HL-60 (cell line): ENCODE results near the gene MYADML2.
A peak's percentile ranks its signal among the peaks of the same experiment; 100 is the strongest.

ENCODE experiments used
- DNase-seq, 2 experiments: peaks; one replicate each; pipeline ENCODE4 v3.0.0-alpha.2; 2010 to 2020; ENCODE audit warnings: low read depth in 1 of 2, low spot score in 1 of 2
- H3K27ac ChIP-seq: fragments of 250-450 bp; sonication (Bioruptor Pico); replicated peaks from 2 replicates; pipeline ENCODE4 v1.5.1; 2020; ENCODE audit warnings: mild to moderate bottlenecking, moderate library complexity
- H3K27me3 ChIP-seq: fragments of 250-450 bp; sonication (Bioruptor Pico); 2 replicates; pipeline ENCODE4 v1.5.1; 2021; ENCODE audit warnings: mild to moderate bottlenecking, moderate library complexity; ENCODE audit not compliant: insufficient read depth, poor library complexity, severe bottlenecking
- H3K4me3 ChIP-seq: replicated peaks from 2 replicates; pipeline ENCODE4 v1.5.1; 2011; ENCODE audit warnings: mild to moderate bottlenecking, control low read depth, low read length; ENCODE audit not compliant: insufficient read depth
- GABPA ChIP-seq: IDR thresholded peaks from 2 replicates; pipeline ENCODE4 v1.6.1; 2012; ENCODE audit warnings: low read depth
- POLR2AphosphoS5 ChIP-seq: IDR thresholded peaks from 2 replicates; pipeline ENCODE4 v1.6.1; 2012; ENCODE audit warnings: low read depth
- SPI1 ChIP-seq: IDR thresholded peaks from 2 replicates; pipeline ENCODE4 v1.6.1; 2012; ENCODE audit warnings: low read depth, mild to moderate bottlenecking, borderline replicate concordance
- TF ChIP-seq, protein P1 (sequence below): IDR thresholded peaks from 2 replicates; pipeline ENCODE4 v1.6.1; 2012; ENCODE audit warnings: low read depth; ENCODE audit not compliant: insufficient replicate concordance
- TF ChIP-seq, protein P2 (sequence below): IDR thresholded peaks from one replicate; pipeline ENCODE4 v1.5.1; 2011; ENCODE audit warnings: low read length, control low read depth, inconsistent platforms; ENCODE audit not compliant: insufficient read depth

Gene MYADML2

DNA sequence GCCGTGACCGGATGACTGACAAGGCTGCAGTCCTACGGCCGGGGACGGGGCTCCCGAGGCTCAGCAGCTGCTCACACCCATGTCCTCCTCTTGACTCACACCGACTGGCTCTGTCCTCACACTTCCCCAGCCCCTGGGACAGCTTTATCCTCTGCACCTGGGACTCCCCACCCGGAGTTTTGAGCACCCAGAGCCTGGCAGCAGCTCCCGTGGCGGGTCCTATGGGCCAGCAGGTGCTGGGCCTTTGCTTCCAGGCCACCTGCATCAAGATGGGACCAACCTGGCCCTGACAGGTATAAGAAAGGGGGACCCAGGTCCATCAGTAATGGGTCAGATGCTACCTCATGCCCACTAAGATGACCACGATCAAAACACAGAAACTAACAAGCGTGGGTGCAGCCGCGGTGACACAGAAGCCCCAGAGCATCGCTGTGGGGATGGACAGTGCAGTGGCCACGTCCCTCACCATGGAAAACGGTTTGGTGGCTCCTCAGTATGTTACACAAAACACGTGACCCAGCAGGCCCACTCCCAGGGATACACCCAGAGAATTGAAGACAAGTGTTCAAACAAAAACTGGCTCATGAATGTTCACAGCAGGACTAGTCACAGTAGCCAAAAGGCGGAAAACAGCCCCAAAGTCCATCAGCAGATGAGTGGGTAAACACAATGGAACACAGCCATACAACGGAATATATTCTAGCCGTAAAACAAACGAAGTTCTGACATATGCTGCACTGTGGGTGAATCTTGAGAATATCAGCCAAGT, 17.2 kb upstream of the MYADML2 start:
- Histone ChIP-seq H3K27me3 (peaks cover 14% of the 10 kb centered on the region), H3K27ac (no peak overlapping the region)

DNA sequence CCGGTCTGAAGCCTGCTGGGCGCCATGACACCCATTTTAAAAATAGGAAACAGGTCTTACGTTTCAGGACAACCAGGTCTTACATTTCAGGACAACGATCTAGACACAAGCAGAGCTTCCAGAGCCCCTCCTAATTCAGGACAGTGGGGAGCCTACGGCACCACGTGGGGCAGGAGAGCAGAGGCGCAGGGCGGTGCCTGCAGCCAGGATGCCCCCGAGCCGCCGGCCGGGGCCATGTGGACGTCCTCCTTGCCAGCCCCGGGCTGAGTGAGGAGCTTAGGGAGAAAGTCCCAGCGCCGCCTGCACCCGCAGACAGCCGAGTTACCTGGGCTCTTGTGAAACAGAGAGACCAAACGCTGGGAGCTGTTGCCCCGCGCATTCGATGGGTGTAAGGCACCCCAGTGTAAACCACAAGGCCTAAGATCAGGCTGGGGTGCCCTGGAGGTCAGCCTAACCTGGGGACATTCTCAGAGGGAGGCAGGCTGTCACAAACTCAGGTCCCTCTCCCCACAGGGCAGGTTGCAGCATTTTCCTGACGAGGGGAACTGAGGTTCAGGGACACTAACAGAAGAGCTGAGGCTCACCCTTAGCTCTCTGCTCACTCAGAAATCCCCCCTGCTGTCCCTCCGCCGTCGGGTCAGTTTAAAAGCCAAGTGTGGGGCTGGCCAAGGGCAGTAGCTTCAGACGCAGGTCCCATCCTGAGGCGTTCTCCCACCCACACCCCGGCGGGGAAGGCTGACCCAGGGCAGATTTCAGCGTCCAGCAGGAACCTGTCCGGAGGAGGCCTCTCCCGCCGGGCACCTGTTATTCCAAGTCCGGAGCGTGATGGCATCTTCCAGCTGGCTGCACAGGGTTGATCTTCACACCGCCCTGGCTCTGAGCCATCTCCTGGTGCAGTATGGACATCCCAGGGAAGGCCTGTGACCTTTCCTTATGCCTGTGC, 15.7 kb upstream of the MYADML2 start:
- no peak for TF ChIP-seq POLR2AphosphoS5
- no peak for TF ChIP-seq SPI1
- TF ChIP-seq, protein P1, sequence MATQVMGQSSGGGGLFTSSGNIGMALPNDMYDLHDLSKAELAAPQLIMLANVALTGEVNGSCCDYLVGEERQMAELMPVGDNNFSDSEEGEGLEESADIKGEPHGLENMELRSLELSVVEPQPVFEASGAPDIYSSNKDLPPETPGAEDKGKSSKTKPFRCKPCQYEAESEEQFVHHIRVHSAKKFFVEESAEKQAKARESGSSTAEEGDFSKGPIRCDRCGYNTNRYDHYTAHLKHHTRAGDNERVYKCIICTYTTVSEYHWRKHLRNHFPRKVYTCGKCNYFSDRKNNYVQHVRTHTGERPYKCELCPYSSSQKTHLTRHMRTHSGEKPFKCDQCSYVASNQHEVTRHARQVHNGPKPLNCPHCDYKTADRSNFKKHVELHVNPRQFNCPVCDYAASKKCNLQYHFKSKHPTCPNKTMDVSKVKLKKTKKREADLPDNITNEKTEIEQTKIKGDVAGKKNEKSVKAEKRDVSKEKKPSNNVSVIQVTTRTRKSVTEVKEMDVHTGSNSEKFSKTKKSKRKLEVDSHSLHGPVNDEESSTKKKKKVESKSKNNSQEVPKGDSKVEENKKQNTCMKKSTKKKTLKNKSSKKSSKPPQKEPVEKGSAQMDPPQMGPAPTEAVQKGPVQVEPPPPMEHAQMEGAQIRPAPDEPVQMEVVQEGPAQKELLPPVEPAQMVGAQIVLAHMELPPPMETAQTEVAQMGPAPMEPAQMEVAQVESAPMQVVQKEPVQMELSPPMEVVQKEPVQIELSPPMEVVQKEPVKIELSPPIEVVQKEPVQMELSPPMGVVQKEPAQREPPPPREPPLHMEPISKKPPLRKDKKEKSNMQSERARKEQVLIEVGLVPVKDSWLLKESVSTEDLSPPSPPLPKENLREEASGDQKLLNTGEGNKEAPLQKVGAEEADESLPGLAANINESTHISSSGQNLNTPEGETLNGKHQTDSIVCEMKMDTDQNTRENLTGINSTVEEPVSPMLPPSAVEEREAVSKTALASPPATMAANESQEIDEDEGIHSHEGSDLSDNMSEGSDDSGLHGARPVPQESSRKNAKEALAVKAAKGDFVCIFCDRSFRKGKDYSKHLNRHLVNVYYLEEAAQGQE, result no peak
- TF ChIP-seq GABPA, result no peak
- TF ChIP-seq, protein P2, sequence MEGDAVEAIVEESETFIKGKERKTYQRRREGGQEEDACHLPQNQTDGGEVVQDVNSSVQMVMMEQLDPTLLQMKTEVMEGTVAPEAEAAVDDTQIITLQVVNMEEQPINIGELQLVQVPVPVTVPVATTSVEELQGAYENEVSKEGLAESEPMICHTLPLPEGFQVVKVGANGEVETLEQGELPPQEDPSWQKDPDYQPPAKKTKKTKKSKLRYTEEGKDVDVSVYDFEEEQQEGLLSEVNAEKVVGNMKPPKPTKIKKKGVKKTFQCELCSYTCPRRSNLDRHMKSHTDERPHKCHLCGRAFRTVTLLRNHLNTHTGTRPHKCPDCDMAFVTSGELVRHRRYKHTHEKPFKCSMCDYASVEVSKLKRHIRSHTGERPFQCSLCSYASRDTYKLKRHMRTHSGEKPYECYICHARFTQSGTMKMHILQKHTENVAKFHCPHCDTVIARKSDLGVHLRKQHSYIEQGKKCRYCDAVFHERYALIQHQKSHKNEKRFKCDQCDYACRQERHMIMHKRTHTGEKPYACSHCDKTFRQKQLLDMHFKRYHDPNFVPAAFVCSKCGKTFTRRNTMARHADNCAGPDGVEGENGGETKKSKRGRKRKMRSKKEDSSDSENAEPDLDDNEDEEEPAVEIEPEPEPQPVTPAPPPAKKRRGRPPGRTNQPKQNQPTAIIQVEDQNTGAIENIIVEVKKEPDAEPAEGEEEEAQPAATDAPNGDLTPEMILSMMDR, result no peak
- Histone ChIP-seq H3K4me3 (no peak overlapping the region), H3K27ac (no peak overlapping the region), H3K27me3 (peaks cover 14% of the 10 kb centered on the region)
- DNase-seq, result no peak

More for the DNA sequence above, 17.2 kb upstream of the MYADML2 start:
- TF ChIP-seq SPI1, result no peak
- TF ChIP-seq POLR2AphosphoS5, result no peak
- TF ChIP-seq, protein P2, result no peak
- TF ChIP-seq, protein P1, result no peak
- H3K4me3 ChIP-seq, result no peak overlapping the region
- DNase-seq, result no peak

DNA sequence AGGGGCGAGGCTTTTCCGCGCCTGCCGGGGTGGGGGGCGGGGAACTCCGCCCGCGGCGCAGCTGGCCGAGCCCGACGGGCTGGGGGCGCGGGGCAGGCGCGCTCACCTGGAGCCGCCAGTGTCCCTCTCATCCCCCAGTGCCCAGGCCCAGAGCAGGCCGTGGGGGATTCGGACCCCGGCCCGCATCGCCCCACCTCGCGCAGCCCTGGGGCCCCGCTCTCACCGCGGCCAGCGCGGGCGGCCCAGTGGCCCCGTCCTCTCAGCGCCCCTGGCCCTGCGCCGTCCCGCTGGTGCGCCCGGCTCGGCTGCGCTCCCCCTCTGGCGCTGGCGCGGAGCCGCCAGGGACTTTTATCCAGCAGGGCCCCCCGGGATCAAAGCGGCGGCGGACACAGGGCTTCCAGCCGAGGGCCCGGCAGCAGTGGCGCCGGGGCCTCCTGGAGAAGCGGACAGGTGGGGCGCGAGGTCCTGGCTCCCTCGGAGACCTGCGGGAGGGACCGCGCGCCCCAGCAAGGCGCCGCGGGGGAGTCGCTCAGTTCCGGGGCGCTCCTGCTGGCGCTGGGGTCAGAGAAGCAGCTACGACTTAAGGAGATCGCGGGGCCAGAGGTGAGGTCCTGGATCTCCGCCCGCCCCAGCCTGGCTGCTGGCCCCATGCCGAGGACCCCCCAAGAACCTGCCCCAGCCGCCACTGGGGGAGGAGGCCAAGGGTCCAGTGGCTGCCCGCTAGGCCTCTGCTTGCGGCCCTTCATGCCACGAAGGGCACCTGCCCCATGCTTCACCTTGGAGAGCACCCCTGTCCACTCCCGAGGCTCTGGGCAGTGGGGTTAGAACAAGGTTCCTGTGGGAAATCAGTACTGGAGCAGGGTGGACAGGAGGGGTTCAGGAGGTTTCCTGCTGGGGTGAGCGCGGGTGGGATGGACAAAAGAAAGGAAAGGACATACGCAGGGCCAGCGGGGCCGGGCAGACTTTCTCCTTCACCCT, 14.8 kb upstream of the MYADML2 start:
- no peak overlapping the region for H3K27ac ChIP-seq
- TF ChIP-seq, protein P2, result no peak
- TF ChIP-seq, protein P1, result peak; percentile 57
- no peak for DNase-seq
- peaks cover 14% of the 10 kb centered on the region for H3K27me3 ChIP-seq
- no peak overlapping the region for H3K4me3 ChIP-seq
